HCT116 (cell line): ENCODE results near the gene PLEKHH2. TPM values are rescaled to one million over a fixed set of nuclear protein-coding genes. Genes with fewer than 3 reads are reported as not detected.

Experiments used
- ATAC-seq: fragments of 200-7000 bp; cut with Tn5 transposase; 2 replicates; pipeline ENCODE4 v1.9.1; 2020; ENCODE audit warnings: mild to moderate bottlenecking, moderate library complexity
- BruUV-seq: library from RNA; stranded (reverse); fragments of 400-500 nt; replicated peaks from 2 replicates; lab custom pipeline; 2021; lab: Mats Ljungman, UMichigan
- CTCF ChIA-PET: fragments of 300-600 bp; sonication (Branson Sonifier 250); formaldehyde crosslinking; loops from one replicate; lab custom pipeline; 2021; ENCODE audit warnings: antibody characterized with exemption; lab: Charles Lee
- POLR2A ChIA-PET: fragments of 300-600, 350-600 bp; sonication (Branson Sonifier 250); formaldehyde crosslinking; loops from one replicate; lab custom pipeline; 2021; ENCODE audit warnings: antibody characterized with exemption; lab: Charles Lee
- RAD21 ChIA-PET, 2 experiments: fragments of 300-600 bp; sonication (Branson Sonifier 250); formaldehyde crosslinking; loops; one replicate each; lab custom pipeline; 2023; ENCODE audit warnings: low total read pairs in 2 of 2; ENCODE audit not compliant: uncharacterized antibody in 2 of 2, unreplicated experiment in 2 of 2, low non-redundant PET in 1 of 2; lab: Charles Lee
- DNase-seq: peaks from one replicate; pipeline ENCODE4 v3.0.0-alpha.2; 2010; ENCODE audit warnings: low read depth, low spot score
- H2AFZ ChIP-seq: fragments of 200-600 bp; shearing (Covaris generic), sonication (generic); 2 replicates; pipeline ENCODE4 v1.6.1; 2017; ENCODE audit warnings: low read depth, mixed run types, mixed read lengths, antibody characterized with exemption, low read length; ENCODE audit not compliant: poor library complexity, severe bottlenecking
- H3K27ac ChIP-seq: 2 replicates; pipeline ENCODE4 v1.5.1; 2012; ENCODE audit warnings: low read depth, low read length
- H3K27me3 ChIP-seq: fragments of 200-600 bp; sonication (generic); 2 replicates; pipeline ENCODE4 v1.6.1; 2016; ENCODE audit warnings: mixed run types, low read length, mixed read lengths; ENCODE audit not compliant: insufficient read depth
- H3K36me3 ChIP-seq, 2 experiments: fragments of 200-500 bp in 1 of 2; fragments of 200-600 bp in 1 of 2; sonication (Bioruptor generic) in 1 of 2; sonication (generic) in 1 of 2; 2 replicates each; pipeline versions ENCODE4 v1.5.1 to v1.6.1; 2014 to 2016; ENCODE audit warnings: low read length in 2 of 2, inconsistent platforms in 1 of 2, mixed read lengths in 1 of 2, mixed run types in 1 of 2; ENCODE audit not compliant: insufficient read depth in 2 of 2, control insufficient read depth in 1 of 2
- H3K4me1 ChIP-seq, 2 experiments: fragments of 200-600 bp in 1 of 2; sonication (generic) in 1 of 2; 2 replicates each; pipeline versions ENCODE4 v1.5.1 to v1.6.1; 2012 to 2017; ENCODE audit warnings: low read length in 2 of 2, inconsistent platforms in 1 of 2, mild to moderate bottlenecking in 1 of 2, mixed read lengths in 1 of 2, mixed run types in 1 of 2, moderate library complexity in 1 of 2; ENCODE audit not compliant: insufficient read depth in 2 of 2, control insufficient read depth in 1 of 2
- H3K4me2 ChIP-seq: fragments of 200-600 bp; sonication (generic); 2 replicates; pipeline ENCODE4 v1.6.1; 2017; ENCODE audit warnings: mixed run types, low read length, mixed read lengths
- H3K4me3 ChIP-seq, 2 experiments: fragments of 200-600 bp in 1 of 2; sonication (generic) in 1 of 2; replicated peaks in 1 of 2; 2 replicates each; pipeline ENCODE4 v1.5.1; 2011 to 2016; ENCODE audit warnings: low read length in 2 of 2, control low read depth in 1 of 2, low read depth in 1 of 2, mild to moderate bottlenecking in 1 of 2, mixed read lengths in 1 of 2, mixed run types in 1 of 2
- H3K79me2 ChIP-seq: fragments of 200-600 bp; sonication (generic); 2 replicates; pipeline ENCODE4 v1.6.1; 2017; ENCODE audit warnings: mild to moderate bottlenecking, mixed run types, low read length, moderate library complexity, mixed read lengths; ENCODE audit not compliant: insufficient read depth
- H3K9ac ChIP-seq: fragments of 200-600 bp; sonication (generic); 2 replicates; pipeline ENCODE4 v1.6.1; 2016; ENCODE audit warnings: low read length, mixed read lengths
- H3K9me2 ChIP-seq: fragments of 200-600 bp; sonication (generic), shearing (Covaris generic); 2 replicates; pipeline ENCODE4 v1.6.1; 2017; ENCODE audit warnings: mixed run types, mild to moderate bottlenecking, moderate library complexity; ENCODE audit not compliant: insufficient read depth
- H3K9me3 ChIP-seq, 2 experiments: fragments of 200-500 bp in 1 of 2; fragments of 200-600 bp in 1 of 2; sonication (Bioruptor generic) in 1 of 2; sonication (generic) in 1 of 2; 2 replicates each; pipeline ENCODE4 v1.6.1; 2014 to 2017; ENCODE audit warnings: low read length in 2 of 2, mixed read lengths in 2 of 2, inconsistent platforms in 1 of 2, low read depth in 1 of 2, mild to moderate bottlenecking in 1 of 2, mixed run types in 1 of 2, moderate library complexity in 1 of 2; ENCODE audit not compliant: control insufficient read depth in 1 of 2, insufficient read depth in 1 of 2
- H4K20me1 ChIP-seq: fragments of 200-600 bp; sonication (generic), shearing (Covaris generic); 2 replicates; pipeline ENCODE4 v1.6.1; 2017; ENCODE audit warnings: mixed run types, mild to moderate bottlenecking, moderate library complexity; ENCODE audit not compliant: insufficient read depth
- CBX3 ChIP-seq: IDR thresholded peaks from 2 replicates; pipeline ENCODE4 v1.6.1; 2012; ENCODE audit warnings: low read depth
- CEBPB ChIP-seq: IDR thresholded peaks from 2 replicates; pipeline ENCODE4 v1.6.1; 2012; ENCODE audit warnings: low read depth
- EGR1 ChIP-seq: IDR thresholded peaks from 2 replicates; pipeline ENCODE4 v1.6.1; 2012; ENCODE audit warnings: low read depth
- ELF1 ChIP-seq: IDR thresholded peaks from 2 replicates; pipeline ENCODE4 v1.6.1; 2012; ENCODE audit warnings: low read depth, borderline replicate concordance
- EZH2 ChIP-seq: fragments of 200-600 bp; sonication (generic); IDR thresholded peaks from 2 replicates; pipeline ENCODE4 v1.6.1; 2017; ENCODE audit warnings: antibody characterized with exemption, mixed run types
- EZH2phosphoT487 ChIP-seq: fragments of 200-600 bp; IDR thresholded peaks from 2 replicates; pipeline ENCODE4 v1.6.1; 2018; ENCODE audit warnings: antibody characterized with exemption, borderline replicate concordance
- POLR2AphosphoS5 ChIP-seq: IDR thresholded peaks from 2 replicates; pipeline ENCODE4 v1.6.1; 2011; ENCODE audit warnings: mild to moderate bottlenecking, low read depth, low read length, moderate library complexity
- RAD21 ChIP-seq: IDR thresholded peaks from 2 replicates; pipeline ENCODE4 v1.6.1; 2012; ENCODE audit warnings: low read depth, mild to moderate bottlenecking
- SIN3A ChIP-seq: IDR thresholded peaks from 2 replicates; pipeline ENCODE4 v1.6.1; 2012; ENCODE audit warnings: low read depth
- SRF ChIP-seq: IDR thresholded peaks from 2 replicates; pipeline ENCODE4 v1.6.1; 2012; ENCODE audit warnings: low read depth
- YY1 ChIP-seq: IDR thresholded peaks from 2 replicates; pipeline ENCODE4 v1.6.1; 2011; ENCODE audit warnings: low read length, low read depth, moderate library complexity, mild to moderate bottlenecking; ENCODE audit not compliant: insufficient replicate concordance; ENCODE audit errors: extremely low read depth
- ZFX ChIP-seq: fragments of 450-650 bp; IDR thresholded peaks from 2 replicates; pipeline ENCODE4 v1.6.1; 2017
- intact Hi-C: fragments of 100-400 bp; cut with micrococcal nuclease; formaldehyde crosslinking; loops from 2 replicates; pipeline ENCODE4 v1.10.0; 2022
- total RNA-seq: library from RNA; stranded (reverse); gene quantifications from one replicate; pipeline ENCODE4 v1.2.1, GENCODE V29; 2021; ENCODE audit not compliant: unreplicated experiment
- TF ChIP-seq, protein P1 (sequence below): IDR thresholded peaks from 2 replicates; pipeline ENCODE4 v1.6.1; 2012; ENCODE audit warnings: low read depth
- TF ChIP-seq, protein P2 (sequence below): IDR thresholded peaks from 2 replicates; pipeline ENCODE4 v1.6.1; 2012
- TF ChIP-seq, protein P3 (sequence below), 3 experiments: fragments of 200-600 bp in 1 of 3; sonication (generic) in 1 of 3; IDR thresholded peaks in 2 of 3; conservative IDR thresholded peaks in 1 of 3; 2 replicates each; pipeline ENCODE4 v1.5.1; 2012 to 2017; ENCODE audit warnings: low read depth in 2 of 3, low read length in 2 of 3, antibody characterized with exemption in 1 of 3, borderline replicate concordance in 1 of 3, control low read depth in 1 of 3, mild to moderate bottlenecking in 1 of 3, mixed read lengths in 1 of 3, mixed run types in 1 of 3, moderate library complexity in 1 of 3; ENCODE audit not compliant: insufficient read depth in 1 of 3

Gene PLEKHH2
- total RNA-seq, 1 experiment from 2014 or later: 7.8 TPM

DNA sequence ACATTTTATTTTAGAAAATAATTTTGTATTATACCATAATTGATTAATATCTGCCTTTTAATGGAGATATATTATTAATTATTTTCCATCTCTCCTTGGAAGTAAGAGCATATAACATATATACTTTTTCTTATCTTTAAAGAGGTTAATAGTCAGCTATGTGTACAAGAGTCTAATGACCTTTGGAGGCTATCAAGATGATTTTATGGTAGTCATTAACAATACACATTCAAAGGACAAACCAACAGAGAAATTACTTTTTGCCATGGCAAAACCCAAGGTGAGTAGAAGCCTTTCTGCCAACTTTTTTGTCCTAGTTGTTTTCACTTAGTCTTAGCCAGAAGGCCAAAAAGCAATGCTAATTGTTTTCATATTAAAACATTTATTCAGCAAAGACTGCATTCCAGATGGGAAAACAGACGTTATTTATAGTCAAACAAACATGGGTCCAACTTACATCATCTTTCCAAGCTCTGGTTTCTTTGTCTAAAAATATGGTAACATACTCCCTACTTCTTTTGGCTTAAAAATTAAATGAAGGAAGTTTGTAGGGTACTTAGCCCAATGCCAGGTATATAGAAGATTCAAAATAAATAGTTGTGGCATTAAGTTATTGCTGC is 127.1 kb downstream of the PLEKHH2 start:
- H2AFZ ChIP-seq: no peak overlapping the region
- ChIA-PET POLR2A (no interaction called here), RAD21 (no interaction called here), CTCF (no interaction called here)
- H3K4me3 ChIP-seq: no peak overlapping the region
- H3K9ac ChIP-seq: no peak overlapping the region
- no peak overlapping the region for H3K4me2 ChIP-seq
- H3K27ac ChIP-seq: no peak overlapping the region
- intact Hi-C loops: no loop called here
- H3K36me3 ChIP-seq: no peaks in the 10 kb centered on the region
- H3K9me3 ChIP-seq: no peaks in the 10 kb centered on the region
- DNase-seq (no peak), ATAC-seq (no peak)
- H4K20me1 ChIP-seq: no peaks in the 10 kb centered on the region
- no peaks in the 10 kb centered on the region for H3K9me2 ChIP-seq
- H3K27me3 ChIP-seq: no peaks in the 10 kb centered on the region
- BruUV-seq: no TSS peak
- H3K79me2 ChIP-seq: no peaks in the 10 kb centered on the region
- peaks cover 0 to 8% of the 10 kb centered on the region in 2 experiments; a peak in 2 of 4 replicates for H3K4me1 ChIP-seq
- TF ChIP-seq EGR1 (no peak), ELF1 (no peak), EZH2 (no peak), EZH2phosphoT487 (no peak), CEBPB (no peak), SRF (no peak), POLR2AphosphoS5 (no peak), RAD21 (no peak), SIN3A (no peak), CBX3 (no peak), YY1 (no peak), ZFX (no peak)
- TF ChIP-seq, protein P1, sequence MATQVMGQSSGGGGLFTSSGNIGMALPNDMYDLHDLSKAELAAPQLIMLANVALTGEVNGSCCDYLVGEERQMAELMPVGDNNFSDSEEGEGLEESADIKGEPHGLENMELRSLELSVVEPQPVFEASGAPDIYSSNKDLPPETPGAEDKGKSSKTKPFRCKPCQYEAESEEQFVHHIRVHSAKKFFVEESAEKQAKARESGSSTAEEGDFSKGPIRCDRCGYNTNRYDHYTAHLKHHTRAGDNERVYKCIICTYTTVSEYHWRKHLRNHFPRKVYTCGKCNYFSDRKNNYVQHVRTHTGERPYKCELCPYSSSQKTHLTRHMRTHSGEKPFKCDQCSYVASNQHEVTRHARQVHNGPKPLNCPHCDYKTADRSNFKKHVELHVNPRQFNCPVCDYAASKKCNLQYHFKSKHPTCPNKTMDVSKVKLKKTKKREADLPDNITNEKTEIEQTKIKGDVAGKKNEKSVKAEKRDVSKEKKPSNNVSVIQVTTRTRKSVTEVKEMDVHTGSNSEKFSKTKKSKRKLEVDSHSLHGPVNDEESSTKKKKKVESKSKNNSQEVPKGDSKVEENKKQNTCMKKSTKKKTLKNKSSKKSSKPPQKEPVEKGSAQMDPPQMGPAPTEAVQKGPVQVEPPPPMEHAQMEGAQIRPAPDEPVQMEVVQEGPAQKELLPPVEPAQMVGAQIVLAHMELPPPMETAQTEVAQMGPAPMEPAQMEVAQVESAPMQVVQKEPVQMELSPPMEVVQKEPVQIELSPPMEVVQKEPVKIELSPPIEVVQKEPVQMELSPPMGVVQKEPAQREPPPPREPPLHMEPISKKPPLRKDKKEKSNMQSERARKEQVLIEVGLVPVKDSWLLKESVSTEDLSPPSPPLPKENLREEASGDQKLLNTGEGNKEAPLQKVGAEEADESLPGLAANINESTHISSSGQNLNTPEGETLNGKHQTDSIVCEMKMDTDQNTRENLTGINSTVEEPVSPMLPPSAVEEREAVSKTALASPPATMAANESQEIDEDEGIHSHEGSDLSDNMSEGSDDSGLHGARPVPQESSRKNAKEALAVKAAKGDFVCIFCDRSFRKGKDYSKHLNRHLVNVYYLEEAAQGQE: no peak
- TF ChIP-seq, protein P2, sequence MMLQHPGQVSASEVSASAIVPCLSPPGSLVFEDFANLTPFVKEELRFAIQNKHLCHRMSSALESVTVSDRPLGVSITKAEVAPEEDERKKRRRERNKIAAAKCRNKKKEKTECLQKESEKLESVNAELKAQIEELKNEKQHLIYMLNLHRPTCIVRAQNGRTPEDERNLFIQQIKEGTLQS: no peak
- TF ChIP-seq, protein P3, sequence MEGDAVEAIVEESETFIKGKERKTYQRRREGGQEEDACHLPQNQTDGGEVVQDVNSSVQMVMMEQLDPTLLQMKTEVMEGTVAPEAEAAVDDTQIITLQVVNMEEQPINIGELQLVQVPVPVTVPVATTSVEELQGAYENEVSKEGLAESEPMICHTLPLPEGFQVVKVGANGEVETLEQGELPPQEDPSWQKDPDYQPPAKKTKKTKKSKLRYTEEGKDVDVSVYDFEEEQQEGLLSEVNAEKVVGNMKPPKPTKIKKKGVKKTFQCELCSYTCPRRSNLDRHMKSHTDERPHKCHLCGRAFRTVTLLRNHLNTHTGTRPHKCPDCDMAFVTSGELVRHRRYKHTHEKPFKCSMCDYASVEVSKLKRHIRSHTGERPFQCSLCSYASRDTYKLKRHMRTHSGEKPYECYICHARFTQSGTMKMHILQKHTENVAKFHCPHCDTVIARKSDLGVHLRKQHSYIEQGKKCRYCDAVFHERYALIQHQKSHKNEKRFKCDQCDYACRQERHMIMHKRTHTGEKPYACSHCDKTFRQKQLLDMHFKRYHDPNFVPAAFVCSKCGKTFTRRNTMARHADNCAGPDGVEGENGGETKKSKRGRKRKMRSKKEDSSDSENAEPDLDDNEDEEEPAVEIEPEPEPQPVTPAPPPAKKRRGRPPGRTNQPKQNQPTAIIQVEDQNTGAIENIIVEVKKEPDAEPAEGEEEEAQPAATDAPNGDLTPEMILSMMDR (IDR thresholded peaks at IDR 0.05 in 2 of 3, conservative IDR thresholded peaks at IDR 0.05 in 1 of 3; ENCODE audit: borderline replicate concordance in 1 of 3, insufficient read depth in 1 of 3, low read depth in 2 of 3, low read length in 2 of 3): no peak
